WI38 (cell line): Measurements from ENCODE around the gene BEST3.
A peak's percentile ranks its signal among the peaks of the same experiment; 100 is the strongest.

Source experiments
- H3K4me3 ChIP-seq: 2 replicates; pipeline ENCODE4 v1.5.1; 2011; ENCODE audit warnings: low read depth, mild to moderate bottlenecking, control low read depth, low read length
- CTCF ChIP-seq: IDR thresholded peaks from 2 replicates; pipeline ENCODE4 v1.5.1; 2012; ENCODE audit warnings: low read depth, mild to moderate bottlenecking, control low read depth, low read length

The BEST3 gene

GRCh38 chr12:69633061-69633460, 66.0 kb downstream of the BEST3 start:
- 0 out of 2 replicates have a peak, but pooled peaks have one; percentile 8 for TF ChIP-seq CTCF
- no peak overlapping the region for H3K4me3 ChIP-seq

GRCh38 chr12:69630191-69630590, 68.9 kb downstream of the BEST3 start:
- peak; percentile 30 for TF ChIP-seq CTCF
- no peak overlapping the region for H3K4me3 ChIP-seq

GRCh38 chr12:69627501-69627900, 71.6 kb downstream of the BEST3 start:
- no peak for TF ChIP-seq CTCF
- no peak overlapping the region for H3K4me3 ChIP-seq

- TF ChIP-seq CTCF, result no peak
- H3K4me3 ChIP-seq, result no peak overlapping the region
Observed at GRCh38 chr12:69623970-69624369, 75.1 kb downstream of the BEST3 start.

GRCh38 chr12:69621551-69621950, 77.6 kb downstream of the BEST3 start:
- no peak for TF ChIP-seq CTCF
- no peak overlapping the region for H3K4me3 ChIP-seq

- H3K4me3 ChIP-seq, result no peak overlapping the region
- TF ChIP-seq CTCF, result no peak
Observed at GRCh38 chr12:69620921-69621320, 78.2 kb downstream of the BEST3 start.

GRCh38 chr12:69620077-69620476, 79.0 kb downstream of the BEST3 start:
- no peak for TF ChIP-seq CTCF
- no peak overlapping the region for H3K4me3 ChIP-seq
